ENCODE data around the gene TSC22D4. TPM values are rescaled to one million over a fixed set of nuclear protein-coding genes. Genes with fewer than 3 reads are reported as not detected.

The TSC22D4 gene
- total RNA-seq, 1 donor from 2014 or later = 32.3 TPM

DNA sequence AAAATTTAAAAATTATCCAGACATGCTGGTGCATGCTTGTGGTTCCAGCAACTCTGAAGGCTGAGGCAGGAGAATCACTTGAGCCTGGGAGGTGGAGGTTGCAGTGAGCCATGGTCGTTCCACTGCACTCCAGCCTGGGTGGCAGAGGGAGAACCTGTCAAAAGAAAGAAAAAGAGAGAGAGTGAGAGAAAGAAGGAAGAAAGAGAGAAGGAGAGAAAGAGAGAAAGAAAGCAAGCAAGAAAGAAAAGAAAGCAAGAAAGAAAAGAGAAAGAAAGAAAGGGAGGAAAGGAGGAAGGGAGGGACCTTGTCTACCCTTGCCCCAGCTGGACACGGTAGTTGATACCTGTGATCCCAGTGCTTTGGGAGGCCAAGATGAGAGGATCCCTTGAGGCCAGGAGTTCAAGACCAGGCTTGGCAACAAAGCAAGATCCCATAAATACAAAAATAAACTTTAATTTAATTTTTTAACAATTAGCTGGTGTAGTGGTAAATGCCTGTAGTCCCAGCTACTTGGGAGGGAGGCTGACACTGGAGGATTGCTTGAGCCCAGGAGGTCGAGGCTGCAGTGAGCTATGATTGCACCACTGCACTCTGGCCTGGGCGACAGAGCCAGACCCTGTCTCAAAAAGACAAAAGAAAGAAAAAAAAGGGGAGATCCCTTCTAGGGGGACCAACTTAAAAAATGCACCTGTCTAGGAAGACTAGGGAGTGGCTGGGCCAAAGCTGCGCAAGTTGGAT lies 13.9 kb upstream of the TSC22D4 start:
- DNase-seq = no peak

DNA sequence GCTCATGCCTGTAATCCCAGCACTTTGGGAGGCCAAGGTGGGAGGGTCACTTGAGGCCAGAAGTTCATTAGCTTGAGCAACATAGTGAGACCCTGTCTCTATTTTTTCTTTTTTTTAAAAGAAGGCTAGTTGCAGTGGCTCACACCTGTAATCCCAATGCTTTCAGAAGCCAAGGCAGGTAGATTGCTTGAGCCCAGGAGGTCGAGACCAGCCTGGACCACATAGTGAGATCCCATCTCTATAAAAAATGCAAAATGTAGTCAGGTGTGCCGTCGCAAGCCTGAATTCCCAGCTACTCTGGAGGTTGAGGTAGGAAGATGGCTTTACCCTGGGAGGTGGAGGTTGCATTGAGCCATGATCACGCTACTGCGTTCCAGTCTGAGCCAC lies 12.2 kb upstream of the TSC22D4 start:
- no peak for DNase-seq

DNA sequence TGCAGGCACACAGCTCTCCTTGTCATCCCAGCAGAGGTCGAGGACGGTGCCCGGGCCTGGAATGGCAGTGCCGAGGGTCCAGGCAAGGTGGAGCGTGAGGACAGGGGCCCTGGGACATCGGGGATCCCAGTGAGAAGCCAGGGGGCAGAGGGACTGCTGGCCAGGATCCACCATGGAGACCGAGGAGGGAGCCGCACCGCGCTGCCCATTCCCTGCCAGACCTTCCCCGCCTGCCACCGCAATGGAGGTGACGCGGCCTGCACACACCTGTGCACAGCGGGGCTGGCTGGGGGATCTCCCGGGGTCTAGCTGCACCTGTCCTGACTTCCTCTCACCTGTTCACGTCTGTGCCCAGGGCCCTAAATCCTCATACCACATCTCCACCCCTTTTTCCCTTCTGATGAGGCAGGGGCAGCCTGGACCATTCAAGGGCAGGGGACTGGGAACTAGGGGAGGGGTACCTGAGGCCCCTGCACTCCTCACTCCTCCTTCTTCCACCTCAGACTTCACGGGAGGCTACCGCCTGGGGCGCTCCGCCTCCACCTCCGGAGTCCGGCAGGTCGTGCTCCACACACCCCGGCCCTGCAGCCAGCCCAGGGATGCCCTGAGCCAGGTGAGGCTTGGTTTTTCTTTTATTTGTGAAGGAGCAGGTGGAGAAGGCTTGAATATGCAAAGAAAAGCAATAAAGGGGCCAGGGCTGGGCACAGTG lies 11.6 kb upstream of the TSC22D4 start:
- DNase-seq = no peak

DNA sequence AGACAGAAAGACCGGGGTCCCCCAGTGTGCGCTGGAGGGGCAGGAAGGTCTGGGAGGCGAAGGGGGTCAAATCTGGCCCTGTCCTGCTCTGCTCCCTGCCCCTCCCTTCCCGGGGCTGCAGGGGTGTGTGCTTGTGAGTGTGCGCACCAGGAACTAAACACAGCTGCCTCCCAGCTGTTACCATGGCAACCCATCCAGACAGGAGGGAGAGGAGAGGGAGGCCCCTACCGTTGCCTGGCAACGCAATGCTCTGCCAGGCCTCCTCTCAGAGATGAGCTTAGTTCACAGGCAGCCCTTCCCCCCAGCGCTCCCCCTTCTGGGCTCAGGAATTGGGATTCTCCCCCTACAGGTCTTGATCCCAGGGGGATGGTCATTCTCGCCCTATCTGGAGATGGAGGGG lies 10.8 kb upstream of the TSC22D4 start:
- peak; percentile 68 for DNase-seq

DNA sequence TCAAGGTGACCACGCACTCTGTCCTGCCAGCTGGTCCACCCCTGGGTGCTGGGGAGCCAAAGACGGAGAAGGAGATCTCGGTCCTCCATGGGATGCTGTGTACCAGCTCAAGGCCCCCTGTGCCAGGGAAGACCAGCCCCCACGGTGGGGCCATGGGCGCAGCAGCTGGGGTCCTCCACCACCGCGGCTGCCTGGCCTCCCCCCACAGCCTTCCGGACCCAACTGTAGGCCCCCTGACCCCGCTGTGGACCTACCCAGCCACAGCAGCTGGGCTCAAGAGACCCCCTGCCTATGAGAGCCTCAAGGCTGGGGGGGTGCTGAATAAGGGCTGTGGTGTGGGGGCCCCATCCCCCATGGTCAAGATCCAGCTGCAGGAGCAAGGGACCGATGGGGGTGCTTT lies 10.1 kb upstream of the TSC22D4 start:
- DNase-seq = no peak

DNA sequence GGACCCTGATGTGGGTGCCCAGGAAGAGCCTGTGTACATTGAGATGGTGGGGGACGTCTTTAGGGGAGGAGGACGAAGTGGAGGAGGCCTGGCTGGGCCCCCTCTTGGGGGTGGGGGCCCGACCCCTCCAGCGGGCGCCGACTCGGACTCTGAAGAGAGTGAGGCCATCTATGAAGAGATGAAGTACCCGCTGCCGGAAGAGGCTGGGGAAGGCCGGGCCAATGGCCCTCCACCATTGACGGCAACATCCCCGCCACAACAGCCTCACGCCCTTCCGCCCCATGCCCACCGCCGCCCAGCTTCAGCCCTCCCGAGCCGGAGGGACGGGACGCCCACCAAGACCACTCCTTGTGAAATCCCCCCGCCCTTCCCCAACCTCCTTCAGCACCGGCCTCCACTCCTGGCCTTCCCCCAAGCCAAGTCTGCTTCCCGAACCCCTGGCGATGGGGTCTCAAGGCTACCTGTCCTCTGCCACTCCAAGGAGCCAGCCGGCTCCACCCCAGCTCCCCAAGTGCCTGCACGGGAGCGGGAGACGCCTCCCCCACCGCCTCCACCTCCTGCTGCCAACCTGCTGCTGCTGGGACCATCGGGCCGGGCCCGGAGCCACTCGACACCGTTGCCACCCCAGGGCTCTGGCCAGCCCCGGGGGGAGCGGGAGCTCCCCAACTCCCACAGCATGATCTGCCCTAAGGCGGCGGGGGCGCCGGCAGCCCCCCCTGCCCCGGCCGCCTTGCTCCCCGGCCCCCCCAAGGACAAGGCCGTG lies 9.5 kb upstream of the TSC22D4 start:
- DNase-seq = no peak

DNA sequence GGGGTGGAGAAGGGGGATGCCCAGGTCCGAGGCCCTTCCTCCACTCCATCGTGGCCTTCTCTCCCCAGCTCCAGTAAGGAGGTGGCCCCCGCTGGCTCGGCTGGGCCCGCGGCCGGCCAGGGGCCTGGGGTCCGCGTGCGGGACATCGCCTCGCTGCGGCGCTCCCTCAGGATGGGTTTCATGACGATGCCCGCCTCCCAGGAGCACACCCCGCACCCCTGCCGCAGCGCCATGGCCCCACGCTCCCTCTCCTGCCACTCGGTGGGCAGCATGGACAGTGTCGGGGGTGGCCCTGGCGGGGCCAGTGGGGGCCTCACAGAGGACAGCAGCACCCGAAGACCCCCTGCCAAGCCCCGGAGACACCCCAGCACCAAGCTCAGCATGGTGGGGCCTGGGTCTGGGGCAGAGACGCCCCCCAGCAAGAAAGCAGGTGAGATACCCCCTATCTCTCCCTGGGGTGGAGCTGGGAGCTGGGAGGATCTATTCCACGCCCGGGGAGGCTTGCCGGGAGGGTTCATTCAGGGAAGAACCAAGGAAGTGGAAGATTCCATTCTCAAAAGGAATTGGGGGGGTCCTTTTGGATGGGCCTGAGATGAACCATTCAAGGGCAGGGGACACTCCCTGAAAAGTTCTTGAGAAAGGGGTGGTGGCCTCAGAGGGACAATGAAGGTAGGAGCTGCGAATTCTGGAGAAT lies 7.9 kb upstream of the TSC22D4 start:
- no peak for DNase-seq

DNA sequence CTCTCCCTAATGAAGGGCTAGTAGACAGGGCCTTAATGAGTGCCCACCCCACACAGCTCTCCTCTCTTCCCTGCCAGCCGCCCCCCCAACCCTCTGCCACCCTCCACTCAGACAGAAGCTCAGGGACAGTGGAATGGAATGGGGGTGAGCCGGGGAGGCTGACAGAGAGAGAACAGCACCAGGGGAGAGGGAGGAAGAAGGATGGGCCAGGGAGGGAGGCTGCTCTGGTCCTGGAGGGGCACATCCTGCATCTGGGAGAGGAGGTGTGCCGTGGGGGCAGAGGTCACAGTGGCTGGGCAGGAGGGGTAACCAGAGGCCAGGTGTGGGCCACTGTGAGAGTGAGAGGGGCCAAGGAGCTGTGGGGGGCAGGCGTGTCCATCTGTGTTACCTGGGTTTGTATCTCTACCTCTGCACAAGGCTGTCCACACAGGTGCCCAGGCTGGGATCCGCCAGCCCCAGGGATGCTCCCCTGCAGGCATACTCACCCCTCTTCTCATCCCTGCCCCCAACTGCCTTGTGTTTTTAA lies 7.2 kb upstream of the TSC22D4 start:
- DNase-seq = no peak

DNA sequence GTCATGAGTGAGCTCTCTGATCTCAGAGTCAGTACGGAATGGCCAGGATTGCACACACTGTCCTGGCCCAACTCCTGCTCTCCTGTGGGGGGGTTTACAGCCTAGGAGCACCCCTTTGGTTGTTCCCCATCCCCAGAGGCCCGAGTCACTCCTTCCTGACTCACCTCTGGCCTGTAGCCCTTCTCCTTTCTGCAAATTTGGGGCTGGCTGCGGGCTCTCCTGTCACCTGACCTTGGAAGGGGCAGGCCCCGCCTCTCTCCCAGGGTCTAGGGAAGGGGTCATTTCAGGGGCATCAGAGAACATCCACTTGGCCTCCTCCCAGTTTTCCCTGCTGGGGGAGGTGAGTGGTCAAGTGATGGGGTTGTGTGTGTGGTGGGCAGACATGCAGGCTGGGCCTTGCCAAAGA lies 6.5 kb upstream of the TSC22D4 start:
- DNase-seq = no peak

DNA sequence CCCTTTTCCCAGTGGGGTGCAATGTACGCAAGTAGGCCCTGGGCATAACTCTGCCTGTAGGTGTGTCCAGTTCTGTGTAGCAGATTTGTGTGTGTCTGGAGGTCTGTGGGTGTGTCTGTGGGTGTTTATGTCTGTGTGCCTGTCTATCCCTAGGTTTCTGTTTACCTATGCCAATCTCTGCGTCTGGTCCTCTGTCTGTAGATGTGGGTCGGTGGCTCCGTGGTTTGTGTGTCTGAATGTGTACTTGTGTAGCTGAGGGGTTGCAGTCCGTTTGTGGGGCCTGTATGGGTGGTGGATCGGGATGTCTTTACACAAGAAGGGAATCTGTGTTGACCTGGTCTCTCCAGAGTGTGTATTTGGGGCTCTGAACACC lies 5.6 kb upstream of the TSC22D4 start:
- no peak for DNase-seq

DNA sequence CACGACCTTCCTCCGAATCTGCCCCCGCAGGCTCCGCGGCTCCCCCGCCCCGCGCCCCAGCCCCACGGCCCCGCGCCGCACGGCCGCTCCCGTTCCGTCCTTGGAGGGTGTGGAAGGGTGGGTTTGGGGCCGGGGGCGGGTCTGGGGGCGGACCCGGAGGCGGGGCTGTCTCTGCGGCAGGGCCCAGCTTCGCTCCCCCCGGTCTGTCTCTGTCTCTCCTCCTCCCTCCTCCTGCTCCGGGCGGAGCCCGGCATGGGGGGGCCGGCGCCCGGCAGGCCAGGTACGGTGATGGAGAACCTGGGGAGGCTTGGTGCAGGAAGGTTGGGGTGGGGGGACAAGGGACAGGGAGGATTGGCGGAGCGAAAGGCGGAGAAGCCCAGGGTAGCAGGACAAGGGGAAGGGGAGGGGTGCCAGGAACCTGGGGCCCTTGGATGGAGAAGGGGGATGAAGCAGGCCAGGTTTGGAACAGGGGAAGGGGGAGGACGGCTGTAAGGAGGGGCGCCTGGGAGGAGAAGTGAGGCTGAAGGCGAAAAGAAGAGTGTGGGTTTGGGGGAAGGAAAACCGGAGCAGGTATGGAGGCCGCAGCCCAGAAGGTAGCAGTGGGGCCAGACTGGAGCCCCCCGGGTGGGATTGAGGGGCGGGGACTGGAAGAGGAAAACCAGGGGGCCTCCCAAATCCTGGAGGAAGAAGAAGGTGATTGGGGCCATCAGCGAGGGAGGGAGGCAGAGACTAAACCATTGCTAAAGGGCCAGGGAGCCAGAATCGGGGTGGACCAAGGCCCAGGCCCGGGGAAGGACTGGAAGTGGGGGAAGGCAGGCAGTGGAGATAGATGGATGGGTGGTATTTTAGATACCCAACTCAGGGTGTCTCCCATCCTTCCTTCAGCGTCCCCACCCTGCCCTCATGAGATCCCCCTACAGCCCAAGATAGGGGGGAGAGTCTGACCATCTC lies 5.0 kb upstream of the TSC22D4 start, which contains the start of gene NYAP1:
NYAP1 (plus strand) TSS at position 206 of the 951 bp plus-strand sequence. CDS start 1,385 bp downstream, outside the sequence.
- DNase-seq = peak; percentile 64

DNA sequence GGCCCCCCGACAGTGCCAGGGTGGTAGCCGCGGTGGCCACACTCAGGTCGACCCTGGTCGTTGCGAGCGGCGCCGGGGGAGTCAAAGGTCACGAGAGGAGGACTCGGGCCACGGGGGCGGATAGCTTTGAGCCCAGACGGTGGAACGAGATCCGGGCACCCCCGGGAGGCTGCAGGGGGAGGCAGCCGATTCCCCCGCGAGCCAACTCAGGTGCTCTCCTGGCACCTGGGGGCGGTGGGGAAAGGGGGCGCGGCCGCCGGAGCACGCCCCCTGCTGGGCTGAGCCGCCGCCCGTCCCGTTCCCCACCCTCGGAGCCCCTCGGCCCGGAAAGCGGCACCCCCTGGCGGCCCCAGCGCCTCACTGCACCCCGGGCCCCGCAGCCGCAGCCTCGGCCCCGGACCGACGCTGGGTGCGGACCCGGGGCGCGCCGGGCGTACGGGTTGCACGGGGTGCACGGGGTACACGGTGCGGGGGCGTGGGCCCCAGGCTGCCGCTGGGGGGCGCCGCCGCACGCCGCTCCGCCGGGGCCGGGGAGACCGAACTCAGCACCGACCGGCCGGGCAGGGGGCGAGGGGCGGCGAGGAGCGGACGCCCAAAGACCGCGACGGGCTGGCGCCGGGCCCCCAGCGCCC lies 4.2 kb upstream of the TSC22D4 start:
- peak; percentile 69 for DNase-seq

DNA sequence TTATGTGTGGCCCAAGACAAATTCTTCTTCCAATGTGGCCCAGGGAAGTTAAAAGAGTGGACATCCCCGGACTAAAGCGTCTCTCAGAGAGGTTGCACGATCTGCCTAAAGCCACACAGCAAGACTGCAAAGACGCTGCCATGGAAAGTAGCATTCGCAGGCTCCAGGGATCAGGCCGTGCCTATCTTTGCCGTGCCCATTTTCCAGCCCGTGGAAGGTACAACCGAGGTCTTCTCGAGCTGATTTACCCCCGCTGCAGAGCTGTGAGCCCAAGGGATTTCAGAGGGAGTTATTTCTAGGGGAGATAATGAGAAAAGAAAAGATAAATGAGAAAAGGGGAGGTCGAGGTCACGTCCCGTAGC lies 3.7 kb upstream of the TSC22D4 start:
- DNase-seq = no peak

DNA sequence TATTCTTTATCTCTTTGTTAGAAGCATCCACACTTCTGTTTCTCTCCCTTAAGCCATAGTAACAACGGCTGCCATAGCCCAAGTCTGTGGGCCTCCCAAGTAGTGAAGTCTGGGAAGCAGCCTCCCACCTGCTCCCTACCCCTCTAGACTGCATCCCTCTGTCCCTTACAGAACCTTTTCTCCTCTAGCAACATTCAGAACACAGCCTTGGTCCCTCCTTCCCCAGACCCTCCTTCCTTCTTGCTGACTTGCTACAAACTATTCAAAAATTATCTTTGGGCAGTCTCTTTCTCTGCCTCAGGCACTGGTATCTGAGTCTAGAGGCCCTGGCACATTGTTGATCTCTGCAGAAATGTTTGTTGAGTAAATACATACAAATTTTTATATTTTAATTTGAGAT lies 2.5 kb upstream of the TSC22D4 start:
- no peak for DNase-seq

DNA sequence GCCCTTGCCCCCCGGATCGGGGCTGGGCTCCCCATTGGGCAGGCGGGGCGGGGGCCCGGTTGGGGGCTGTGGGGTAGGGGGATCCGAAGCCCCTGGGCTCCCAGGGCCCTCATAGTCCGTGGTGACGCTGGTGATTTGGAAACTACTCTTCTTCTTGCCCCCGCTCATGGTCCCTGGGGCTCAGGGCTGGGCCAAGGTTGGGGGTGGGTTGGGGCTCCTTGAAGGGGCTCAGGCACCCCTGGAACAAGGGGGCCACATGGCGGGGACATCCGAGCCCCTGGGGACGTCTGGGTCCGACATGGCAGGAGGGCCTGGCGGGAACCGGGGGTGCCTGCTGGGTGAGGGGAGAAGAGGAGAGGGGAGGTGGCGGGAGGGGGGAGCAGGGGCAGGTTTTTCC lies 1.1 kb downstream of the TSC22D4 start:
- no peak for DNase-seq

DNA sequence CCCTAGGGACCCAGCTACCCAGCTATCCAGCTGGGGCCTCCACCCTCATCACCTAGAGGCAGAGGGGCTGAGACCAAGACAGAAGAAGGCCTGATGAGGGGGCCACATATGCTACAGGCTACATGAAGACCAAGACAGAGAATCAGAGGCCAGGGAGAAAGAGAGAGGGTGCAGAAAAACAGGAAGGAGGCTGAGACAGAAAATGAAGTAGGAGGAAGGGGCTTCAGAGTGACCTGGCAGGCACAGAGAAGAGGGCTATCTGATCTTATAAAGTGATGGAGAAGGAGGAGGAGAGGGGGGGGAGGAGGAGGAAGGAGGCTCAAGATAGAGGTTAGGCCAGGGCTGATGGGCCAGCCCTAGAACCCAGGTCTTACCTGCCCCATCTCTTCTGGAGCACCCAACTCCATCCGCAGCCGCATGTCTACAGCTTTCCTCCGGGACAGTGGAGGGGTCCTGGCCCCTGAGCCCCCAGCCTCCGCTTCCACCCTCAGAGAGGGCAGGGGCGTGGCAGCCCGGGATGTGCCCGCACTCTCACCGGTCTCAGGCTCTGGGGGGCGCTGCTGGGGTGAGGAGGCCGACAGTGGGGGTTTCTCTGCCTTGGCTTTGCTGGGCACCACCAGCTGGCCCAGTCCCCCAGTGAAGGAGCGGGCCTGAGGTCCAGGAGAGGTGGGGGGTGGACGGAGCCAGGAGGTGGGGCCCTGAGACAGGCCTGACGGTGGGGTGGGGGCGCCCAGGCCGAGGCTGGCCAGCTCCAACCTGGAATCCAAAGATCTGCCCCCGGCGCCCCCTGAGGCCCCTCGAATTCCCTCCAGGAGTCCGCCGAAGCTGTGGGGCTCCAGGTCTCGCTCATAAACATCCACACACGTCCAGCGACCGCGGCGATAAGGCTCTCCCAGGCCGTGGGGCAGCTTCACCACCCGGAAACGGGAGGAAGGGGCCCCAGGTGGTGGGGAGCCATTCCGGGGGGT lies 1.8 kb downstream of the TSC22D4 start:
- peak; percentile 53 for DNase-seq

DNA sequence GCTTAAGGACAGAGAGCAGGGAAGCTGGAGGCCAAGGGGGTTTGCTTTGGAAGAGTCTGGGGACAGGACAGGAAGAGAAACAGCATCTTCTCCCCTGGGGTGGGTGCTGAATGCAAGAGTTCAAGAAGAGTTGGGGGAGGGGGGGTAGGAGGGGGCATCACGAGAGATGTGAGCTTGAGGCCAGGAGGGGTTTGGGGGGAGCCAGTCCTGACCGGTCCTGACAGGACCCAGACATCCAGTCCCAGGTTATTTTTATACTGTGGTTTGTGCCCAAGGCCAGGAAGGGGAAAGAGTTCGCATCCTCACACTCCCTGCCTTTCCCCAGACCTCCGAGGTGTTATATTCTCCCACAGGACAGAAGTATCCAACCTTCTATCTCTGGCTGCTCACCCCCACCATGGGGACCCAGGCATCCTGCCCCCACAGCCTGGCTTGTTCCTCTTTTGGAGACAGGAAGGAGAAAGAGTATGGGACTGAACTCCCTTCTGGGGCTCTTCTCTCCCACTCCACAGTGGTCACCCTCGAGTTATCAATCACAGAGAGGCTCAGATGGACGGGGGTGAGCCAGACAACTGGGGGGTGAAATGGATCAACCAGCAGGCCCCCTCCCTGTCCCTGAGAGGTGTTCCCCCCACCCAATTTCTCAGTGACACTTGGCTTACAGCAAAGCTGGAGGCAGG lies 2.8 kb downstream of the TSC22D4 start:
- no peak for DNase-seq

DNA sequence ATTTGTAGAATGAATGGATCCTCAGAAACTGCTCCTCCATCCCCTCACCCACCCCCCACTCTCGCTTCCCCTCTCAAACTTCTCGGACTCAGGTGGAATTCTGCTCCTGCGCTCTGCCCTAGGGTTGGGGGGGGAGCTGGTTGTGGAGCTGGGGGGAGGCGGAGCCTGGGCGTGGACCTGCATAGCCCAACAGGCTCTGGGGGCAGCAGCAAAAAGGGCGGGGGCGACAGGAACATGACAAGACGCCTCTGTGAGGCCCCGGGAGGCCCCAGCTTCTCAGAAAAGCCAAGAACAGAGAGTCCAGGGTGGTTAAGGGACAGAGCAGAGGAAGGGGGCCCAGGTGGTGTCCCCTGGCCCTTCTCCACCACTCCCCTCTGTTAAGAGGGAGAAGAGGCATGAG lies 3.5 kb downstream of the TSC22D4 start:
- DNase-seq = no peak

DNA sequence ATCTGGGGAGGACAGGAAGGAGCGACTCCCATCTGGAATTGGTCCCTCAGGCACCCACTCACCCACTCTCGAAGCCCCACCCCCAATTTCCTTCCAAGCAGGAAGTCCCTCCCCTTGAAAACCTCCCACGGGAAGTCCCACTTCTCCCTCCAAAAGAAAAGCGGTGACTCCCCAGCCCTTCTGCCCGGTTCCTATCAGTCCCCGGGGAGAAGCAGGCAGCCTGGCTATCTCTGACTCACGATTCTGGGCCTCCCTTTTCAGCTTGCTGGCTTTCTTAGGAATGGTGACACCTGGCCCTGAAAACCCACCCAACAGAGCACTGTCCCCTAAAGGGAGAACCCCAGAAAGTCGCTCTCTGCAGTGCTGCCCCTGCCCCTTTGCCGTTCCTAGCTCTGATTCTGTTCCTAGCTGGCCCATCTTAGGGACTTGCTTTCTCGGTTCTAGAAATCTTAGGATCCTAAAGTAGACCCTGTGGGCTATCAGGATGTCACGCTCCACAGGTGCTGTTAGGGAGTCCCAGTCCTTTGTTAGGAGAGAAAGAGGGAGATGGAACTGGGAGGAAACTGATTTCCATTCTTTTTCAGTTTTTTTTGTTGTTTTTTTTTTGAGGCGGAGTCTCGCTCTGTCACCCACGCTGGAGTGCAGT lies 6.0 kb downstream of the TSC22D4 start:
- DNase-seq = peak; percentile 46
